ENCODE data around the gene SEMA5A. TPM values are rescaled to one million over a fixed set of nuclear protein-coding genes. Genes with fewer than 3 reads are reported as not detected.

The SEMA5A gene
- total RNA-seq, 3 donors from 2014 or later: 3.0 to 35.4 (median 25.9) TPM

DNA sequence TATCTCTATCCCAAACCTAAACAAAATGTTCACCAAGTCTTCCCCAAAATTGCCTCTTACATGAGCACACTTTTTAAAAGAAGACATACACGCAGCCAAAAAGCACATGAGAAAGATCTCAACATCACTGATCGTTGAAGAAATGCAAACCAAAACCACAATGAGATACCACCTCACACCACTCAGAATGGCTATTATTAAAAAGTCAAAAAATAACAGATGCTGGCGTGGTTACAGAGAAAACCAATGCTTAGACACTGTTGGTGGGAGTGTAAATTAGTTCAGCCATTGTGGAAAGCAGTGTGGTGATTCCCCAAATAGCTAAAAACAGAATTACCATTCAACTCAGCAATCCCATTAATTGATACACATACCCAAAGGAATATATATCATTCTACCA, 83.8 kb downstream of the SEMA5A start:
- no peaks in the 10 kb centered on the region for H3K4me1 ChIP-seq
- H3K27me3 ChIP-seq: no peaks in the 10 kb centered on the region
- no peak overlapping the region for H3K27ac ChIP-seq
- no peaks in the 10 kb centered on the region for H3K36me3 ChIP-seq
- peaks cover 0 to 6% of the 10 kb centered on the region in 2 donors for H3K9me3 ChIP-seq
- DNase-seq (ENCODE audit: low spot score in 2 of 2): no peak
- TF ChIP-seq POLR2AphosphoS5 (IDR thresholded peaks at IDR 0.05) (no peak), POLR2A (IDR thresholded peaks at IDR 0.05) (no peak)
- TF ChIP-seq, protein P1, sequence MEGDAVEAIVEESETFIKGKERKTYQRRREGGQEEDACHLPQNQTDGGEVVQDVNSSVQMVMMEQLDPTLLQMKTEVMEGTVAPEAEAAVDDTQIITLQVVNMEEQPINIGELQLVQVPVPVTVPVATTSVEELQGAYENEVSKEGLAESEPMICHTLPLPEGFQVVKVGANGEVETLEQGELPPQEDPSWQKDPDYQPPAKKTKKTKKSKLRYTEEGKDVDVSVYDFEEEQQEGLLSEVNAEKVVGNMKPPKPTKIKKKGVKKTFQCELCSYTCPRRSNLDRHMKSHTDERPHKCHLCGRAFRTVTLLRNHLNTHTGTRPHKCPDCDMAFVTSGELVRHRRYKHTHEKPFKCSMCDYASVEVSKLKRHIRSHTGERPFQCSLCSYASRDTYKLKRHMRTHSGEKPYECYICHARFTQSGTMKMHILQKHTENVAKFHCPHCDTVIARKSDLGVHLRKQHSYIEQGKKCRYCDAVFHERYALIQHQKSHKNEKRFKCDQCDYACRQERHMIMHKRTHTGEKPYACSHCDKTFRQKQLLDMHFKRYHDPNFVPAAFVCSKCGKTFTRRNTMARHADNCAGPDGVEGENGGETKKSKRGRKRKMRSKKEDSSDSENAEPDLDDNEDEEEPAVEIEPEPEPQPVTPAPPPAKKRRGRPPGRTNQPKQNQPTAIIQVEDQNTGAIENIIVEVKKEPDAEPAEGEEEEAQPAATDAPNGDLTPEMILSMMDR (IDR thresholded peaks at IDR 0.05): no peak
- intact Hi-C loops (cut with DNase I; ENCODE audit: low total_unique reads): no loop called here
- no peak overlapping the region for H3K4me3 ChIP-seq

DNA sequence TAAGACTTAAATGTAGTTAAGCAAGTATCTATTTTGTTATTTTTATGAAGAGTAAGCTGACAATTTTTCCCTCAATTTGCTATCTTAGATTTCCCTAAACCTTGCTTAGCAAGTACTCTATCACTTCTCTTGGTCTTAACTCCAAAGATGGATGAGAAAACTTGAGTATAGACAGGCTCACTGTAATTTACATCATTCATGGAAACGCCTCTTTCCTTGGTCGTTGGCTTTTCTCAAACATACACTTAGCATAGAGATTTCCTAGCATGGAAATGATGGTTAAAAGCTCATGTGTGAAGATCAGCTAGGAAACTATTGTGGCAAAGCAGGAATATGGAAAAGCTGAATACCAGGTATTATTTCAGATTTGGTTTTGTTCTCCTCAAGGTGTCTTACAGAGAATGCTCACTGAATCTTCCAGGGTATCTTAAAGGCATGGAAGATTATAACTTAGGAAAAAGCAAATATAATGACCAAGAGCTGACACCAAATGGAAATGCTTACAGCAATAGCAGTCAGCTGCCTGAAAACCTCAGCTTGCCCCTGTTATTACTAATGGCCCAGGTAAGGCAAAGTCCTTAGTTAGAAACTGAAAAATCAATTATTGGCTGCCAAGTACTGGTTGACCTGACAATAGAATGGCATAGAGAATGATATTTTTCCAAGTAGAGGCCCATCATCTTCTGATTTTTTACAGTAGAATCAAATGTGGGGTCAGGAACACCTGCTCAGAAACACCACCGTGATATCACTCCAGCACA, 84.8 kb downstream of the SEMA5A start:
- H3K4me3 ChIP-seq: no peak overlapping the region
- peaks cover 0 to 6% of the 10 kb centered on the region in 2 donors for H3K9me3 ChIP-seq
- intact Hi-C loops (cut with DNase I; ENCODE audit: low total_unique reads): no loop called here
- no peaks in the 10 kb centered on the region for H3K36me3 ChIP-seq
- no peak overlapping the region for H3K27ac ChIP-seq
- H3K27me3 ChIP-seq: no peaks in the 10 kb centered on the region
- no peaks in the 10 kb centered on the region for H3K4me1 ChIP-seq
- TF ChIP-seq POLR2A (IDR thresholded peaks at IDR 0.05) (no peak), POLR2AphosphoS5 (IDR thresholded peaks at IDR 0.05) (no peak)
- TF ChIP-seq, protein P1 (IDR thresholded peaks at IDR 0.05): no peak
- no peak for DNase-seq (ENCODE audit: low spot score in 2 of 2)

DNA sequence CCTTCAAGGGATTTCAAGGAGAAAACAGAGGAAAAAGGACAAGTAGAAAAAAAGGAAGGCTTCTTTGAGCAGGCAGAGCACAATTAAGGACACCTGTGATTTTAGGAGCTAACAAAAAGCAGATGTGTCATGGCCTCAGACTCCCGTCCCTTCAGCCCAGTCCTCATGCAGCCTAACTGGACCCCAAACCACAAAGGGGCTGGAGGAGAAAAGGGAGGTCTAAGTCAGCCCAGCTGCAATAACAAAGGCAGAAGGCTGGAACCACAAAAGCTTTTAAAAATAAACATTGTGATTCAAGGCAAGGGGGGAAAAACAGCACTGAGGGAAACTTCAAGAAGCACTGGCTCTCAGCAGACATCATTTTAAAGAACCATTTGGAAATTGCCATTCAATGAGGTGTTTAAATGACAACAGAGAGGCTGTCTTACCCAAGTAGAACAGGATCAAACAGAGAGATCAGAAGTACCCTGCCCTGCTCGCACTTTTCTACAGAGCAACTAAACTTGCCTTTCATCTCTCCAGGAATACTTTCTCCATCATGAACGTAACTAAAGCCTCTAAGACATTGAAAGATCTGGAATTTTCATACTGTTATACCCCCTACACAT, 89.3 kb downstream of the SEMA5A start:
- Histone ChIP-seq H3K27me3 (no peaks in the 10 kb centered on the region), H3K4me3 (no peak overlapping the region), H3K36me3 (no peaks in the 10 kb centered on the region), H3K4me1 (no peaks in the 10 kb centered on the region), H3K9me3 (peaks cover 0 to 10% of the 10 kb centered on the region in 2 donors), H3K27ac (peak overlapping the region; percentile 26 to 35)
- TF ChIP-seq POLR2A (IDR thresholded peaks at IDR 0.05) (no peak), POLR2AphosphoS5 (IDR thresholded peaks at IDR 0.05) (peak in 1 of 3 donors; percentile 16)
- TF ChIP-seq, protein P1 (IDR thresholded peaks at IDR 0.05): no peak
- intact Hi-C loops (cut with DNase I; ENCODE audit: low total_unique reads): loop anchor here (2.0 kb wide), 1 partner anchor 32 kb away; no protein-coding TSS in a partner anchor
- no peak for DNase-seq (ENCODE audit: low spot score in 2 of 2)

DNA sequence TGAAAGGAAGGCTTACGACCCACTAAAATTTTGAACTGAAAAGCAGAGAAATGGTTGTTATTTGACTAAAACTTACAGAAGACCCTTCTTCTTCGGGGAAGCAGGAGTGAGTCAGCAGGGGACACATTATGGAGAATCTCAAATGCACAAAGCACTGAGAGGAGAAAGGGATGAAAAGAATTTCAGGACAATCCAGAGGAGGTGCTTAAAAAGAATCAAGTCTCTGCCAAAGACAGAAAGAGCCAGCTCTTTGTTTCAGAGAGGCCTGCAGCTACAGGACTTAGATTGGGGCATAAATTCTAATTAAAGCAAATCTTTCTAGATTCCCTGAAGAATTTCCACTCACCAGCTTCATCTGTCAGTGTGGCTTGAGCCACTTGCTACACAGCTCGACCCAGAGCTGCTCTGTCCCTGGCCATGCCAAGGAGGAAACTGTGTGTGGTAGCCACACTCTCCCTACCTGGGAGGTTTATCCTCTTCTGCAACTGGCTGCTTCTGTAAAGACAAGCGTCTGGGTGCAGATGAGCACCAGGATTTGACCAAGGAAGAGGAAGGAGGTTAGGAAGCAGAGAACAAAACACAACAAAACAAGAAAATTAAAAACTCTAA, 89.9 kb downstream of the SEMA5A start:
- peak overlapping the region; percentile 26 to 59 for H3K27ac ChIP-seq
- H3K27me3 ChIP-seq: no peaks in the 10 kb centered on the region
- DNase-seq (ENCODE audit: low spot score in 2 of 2): no peak
- no peaks in the 10 kb centered on the region for H3K36me3 ChIP-seq
- H3K4me1 ChIP-seq: no peaks in the 10 kb centered on the region
- peak overlapping the region in 1 of 3 donors; percentile 21 for H3K4me3 ChIP-seq
- intact Hi-C loops (cut with DNase I; ENCODE audit: low total_unique reads): loop anchor here (2.0 kb wide), 1 partner anchor 31 kb away; no protein-coding TSS in a partner anchor
- no peak for TF ChIP-seq POLR2AphosphoS5 (IDR thresholded peaks at IDR 0.05)
- TF ChIP-seq, protein P1 (IDR thresholded peaks at IDR 0.05): no peak
- TF ChIP-seq POLR2A (IDR thresholded peaks at IDR 0.05): no peak
- H3K9me3 ChIP-seq: peaks cover 0 to 10% of the 10 kb centered on the region in 2 donors

DNA sequence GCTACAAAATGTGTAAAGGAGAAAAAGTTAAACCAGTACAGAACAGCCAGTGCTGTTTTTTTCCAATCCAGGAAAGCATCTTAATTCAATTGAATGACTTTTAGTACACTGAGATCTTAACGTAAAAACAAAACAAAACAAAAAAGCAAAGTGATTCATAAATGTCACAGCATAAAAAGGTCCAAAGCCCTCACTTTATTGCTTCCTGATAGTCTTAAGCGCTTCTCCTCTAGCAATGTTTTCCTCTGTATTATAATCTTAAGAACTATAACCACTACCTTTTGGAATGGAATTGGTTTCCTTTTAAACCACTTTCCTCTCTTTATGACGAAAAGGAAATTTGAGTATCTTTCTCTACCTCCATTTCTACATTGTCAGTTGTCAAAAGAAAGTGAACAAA, 91.4 kb downstream of the SEMA5A start:
- DNase-seq (ENCODE audit: low spot score in 2 of 2): no peak
- intact Hi-C loops (cut with DNase I; ENCODE audit: low total_unique reads): no loop called here
- Histone ChIP-seq H3K36me3 (no peaks in the 10 kb centered on the region), H3K4me1 (no peaks in the 10 kb centered on the region), H3K27ac (no peak overlapping the region), H3K27me3 (no peaks in the 10 kb centered on the region), H3K9me3 (peaks cover 0 to 10% of the 10 kb centered on the region in 2 donors), H3K4me3 (no peak overlapping the region)
- TF ChIP-seq, protein P1 (IDR thresholded peaks at IDR 0.05): no peak
- TF ChIP-seq POLR2AphosphoS5 (IDR thresholded peaks at IDR 0.05): no peak
- TF ChIP-seq POLR2A (IDR thresholded peaks at IDR 0.05): no peak

Measured in breast epithelium (tissue), 4 donors.